HEK293T (cell line): ENCODE results near the gene ANKRD12.

Source experiments
- L3MBTL2 ChIP-seq: fragments of 450-650 bp; conservative IDR thresholded peaks from 2 replicates; pipeline ENCODE4 v1.6.1; 2016; ENCODE audit warnings: mild to moderate bottlenecking
- SUZ12 ChIP-seq: fragments of 450-650 bp; IDR thresholded peaks from 2 replicates; pipeline ENCODE4 v1.6.1; 2016; ENCODE audit warnings: mild to moderate bottlenecking
- TARDBP ChIP-seq: fragments of 450-650 bp; IDR thresholded peaks from 2 replicates; pipeline ENCODE4 v1.6.1; 2016

DNA sequence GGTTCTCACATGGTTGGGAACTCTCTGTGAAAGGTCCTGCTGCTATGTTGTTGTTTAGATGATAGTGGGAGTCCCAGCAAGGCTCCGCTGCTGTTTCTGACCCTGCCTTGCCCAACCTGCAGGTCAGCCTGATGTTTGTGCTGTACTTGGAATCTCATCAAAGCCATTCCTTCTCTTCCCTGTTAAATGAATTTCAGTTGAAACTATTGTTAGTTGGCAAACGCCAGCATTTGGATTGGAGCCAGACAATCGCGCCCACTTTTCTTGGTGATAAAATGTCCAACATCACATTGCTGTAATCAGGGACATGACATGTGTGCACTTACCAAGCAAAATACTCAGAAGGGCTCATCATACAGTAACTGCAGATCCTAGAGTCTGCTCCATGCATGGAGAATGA is 185.2 kb downstream of the ANKRD12 start:
- TF ChIP-seq TARDBP (no peak), L3MBTL2 (no peak), SUZ12 (no peak)
